GM18867 (cell line): Measurements from ENCODE around the gene ULK4.
"Not testable (repeated sequence)": the region's sequence is repeated elsewhere in the genome, so short reads cannot be mapped to it uniquely, and the experiment has no call there.

Source experiments
- ATAC-seq: cut with Tn5 transposase; IDR thresholded peaks from one replicate; pipeline ENCODE4 v1.9.1; 2021; ENCODE audit warnings: mild to moderate bottlenecking, moderate library complexity; ENCODE audit not compliant: unreplicated experiment

Gene ULK4

DNA sequence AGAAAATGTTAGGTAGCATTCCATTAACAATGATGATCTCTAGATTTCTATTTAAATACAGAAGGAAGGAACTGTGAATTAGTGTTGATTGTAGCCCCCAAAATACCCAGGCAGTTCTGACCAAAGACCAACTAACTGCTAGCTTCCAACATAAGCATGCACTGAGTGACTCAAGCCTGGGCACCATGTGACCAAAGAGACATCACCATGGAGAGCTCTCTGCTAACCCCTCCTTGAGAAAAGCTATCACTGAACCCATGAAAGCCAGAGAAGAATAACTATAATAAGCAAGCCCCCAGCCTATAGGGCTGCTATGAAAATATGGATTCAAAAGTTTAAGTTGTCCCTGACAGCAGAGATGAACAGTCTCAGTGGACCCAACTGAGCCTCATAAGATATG, 310.2 kb downstream of the ULK4 start:
- no peak for ATAC-seq

- no peak for ATAC-seq
These were observed 311.5 kb downstream of the ULK4 start for GRCh38 chr3:41650406-41650805.

DNA sequence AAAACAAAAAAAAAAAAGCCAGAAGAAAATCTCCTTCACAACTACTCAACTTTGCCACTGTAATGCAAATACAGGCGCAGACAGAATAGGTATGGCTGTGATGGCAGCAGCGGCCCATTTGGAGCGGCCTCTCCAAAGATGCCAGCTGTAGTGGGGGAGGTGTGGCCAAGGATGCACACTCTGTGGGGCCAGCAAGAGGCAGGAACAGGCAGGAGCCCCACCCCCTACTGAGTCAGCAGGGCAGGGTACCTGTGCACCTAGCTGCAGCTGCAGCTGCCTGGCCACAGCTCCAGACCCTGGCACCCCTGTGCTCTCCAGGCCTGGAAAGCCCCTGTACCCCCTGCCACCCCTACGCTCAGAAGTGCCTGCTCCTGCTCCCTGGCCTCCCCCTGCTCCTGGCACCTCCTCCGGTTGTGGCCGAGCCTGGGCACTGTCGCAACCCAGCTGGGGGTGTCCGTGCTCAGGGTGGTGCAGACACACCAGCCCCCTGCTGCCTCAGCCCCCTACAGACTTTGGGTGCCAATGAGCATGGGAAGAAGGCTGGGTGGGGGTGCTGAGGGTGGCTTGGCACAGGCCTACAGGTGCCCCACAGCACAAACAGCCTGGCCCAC, 312.7 kb downstream of the ULK4 start:
- no peak for ATAC-seq

DNA sequence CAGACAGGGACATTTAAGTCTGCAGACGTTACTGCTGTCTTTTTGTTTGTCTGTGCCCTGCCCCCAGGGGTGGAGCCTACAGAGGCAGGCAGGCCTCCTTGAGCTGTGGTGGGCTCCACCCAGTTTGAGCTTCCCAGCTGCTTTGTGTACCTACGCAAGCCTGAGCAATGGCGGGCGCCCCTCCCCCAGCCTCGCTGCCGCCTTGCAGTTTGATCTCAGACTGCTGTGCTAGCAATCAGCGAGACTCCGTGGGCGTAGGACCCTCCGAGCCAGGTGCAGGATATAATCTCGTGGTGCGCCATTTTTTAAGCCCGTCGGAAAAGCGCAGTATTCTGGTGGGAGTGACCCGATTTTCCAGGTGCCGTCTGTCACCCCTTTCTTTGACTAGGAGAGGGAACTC, 314.2 kb downstream of the ULK4 start:
- not testable (repeated sequence) for ATAC-seq

GRCh38 chr3:41640076-41640475, 321.8 kb downstream of the ULK4 start:
- no peak for ATAC-seq

- ATAC-seq, result no peak
These were observed 323.5 kb downstream of the ULK4 start for GRCh38 chr3:41638381-41638780.

DNA sequence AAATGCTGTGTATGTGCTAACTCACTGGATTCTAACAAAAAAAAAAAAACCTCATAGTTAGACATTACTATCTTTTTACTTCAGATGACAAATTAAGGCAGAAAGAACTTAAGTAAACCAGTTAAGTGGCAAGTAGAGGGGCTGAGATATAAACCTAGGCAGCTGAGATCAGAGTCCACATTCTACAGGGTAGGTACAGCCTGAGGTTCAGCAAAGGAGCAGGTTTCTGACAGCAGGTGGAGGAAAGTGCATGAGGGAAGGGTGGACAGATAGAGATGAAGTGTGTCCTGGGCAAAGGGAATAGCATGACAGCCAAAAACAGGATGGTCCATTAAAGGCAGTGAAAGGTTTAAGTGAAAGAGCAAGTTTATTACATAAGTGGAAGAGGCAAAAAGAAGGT, 329.2 kb downstream of the ULK4 start:
- ATAC-seq, result no peak

- ATAC-seq, result no peak
These were observed 331.2 kb downstream of the ULK4 start for GRCh38 chr3:41630708-41631107.

GRCh38 chr3:41629986-41630385, 331.9 kb downstream of the ULK4 start:
- no peak for ATAC-seq

- ATAC-seq, result no peak
These were observed 332.8 kb downstream of the ULK4 start for GRCh38 chr3:41629072-41629471.

GRCh38 chr3:41627477-41628087, 334.3 kb downstream of the ULK4 start:
- no peak for ATAC-seq

DNA sequence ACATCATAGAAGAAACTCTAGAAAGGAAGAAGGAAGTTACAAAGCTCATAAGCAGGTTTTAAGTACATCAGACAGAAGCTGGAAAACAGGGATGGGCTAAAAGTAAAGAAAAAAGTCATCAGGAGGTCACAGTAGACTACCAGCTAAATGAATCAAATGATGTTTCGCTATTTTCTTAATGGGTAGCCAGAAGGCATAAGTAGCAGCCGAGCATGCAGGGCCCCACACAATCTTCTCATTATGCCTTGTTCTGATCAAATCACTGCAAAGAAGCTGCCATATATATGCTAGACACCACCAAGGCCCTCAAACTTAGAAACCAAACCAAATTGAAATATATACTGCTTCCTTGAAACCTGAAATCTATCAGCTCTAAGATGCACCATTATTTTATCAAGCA, 349.1 kb downstream of the ULK4 start:
- ATAC-seq, result no peak

- no peak for ATAC-seq
These were observed 350.9 kb downstream of the ULK4 start for GRCh38 chr3:41611008-41611407.

DNA sequence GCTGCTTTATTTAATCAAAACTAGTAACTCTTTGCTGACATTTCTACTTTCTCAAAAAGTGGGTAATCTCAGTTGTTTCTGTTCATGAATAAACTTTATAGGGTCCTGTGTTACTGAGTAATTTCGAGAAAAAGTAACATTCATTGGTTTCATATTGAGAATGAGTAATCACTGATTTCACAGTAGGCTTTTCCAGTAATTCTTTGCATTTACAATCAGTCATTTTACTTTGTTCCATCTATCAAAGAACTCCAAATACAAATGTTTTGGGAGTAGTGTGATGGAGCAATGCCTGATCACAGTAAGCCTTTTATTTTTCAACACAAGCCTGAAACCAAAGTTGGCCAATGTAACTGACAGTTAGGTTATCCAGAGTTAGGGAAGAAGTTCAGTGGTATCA, 353.6 kb downstream of the ULK4 start:
- no peak for ATAC-seq

- no peak for ATAC-seq
These were observed 358.1 kb downstream of the ULK4 start for GRCh38 chr3:41603807-41604206.

GRCh38 chr3:41602121-41602520, 359.8 kb downstream of the ULK4 start:
- ATAC-seq, result no peak

GRCh38 chr3:41601404-41601987, 360.4 kb downstream of the ULK4 start:
- ATAC-seq, result no peak

DNA sequence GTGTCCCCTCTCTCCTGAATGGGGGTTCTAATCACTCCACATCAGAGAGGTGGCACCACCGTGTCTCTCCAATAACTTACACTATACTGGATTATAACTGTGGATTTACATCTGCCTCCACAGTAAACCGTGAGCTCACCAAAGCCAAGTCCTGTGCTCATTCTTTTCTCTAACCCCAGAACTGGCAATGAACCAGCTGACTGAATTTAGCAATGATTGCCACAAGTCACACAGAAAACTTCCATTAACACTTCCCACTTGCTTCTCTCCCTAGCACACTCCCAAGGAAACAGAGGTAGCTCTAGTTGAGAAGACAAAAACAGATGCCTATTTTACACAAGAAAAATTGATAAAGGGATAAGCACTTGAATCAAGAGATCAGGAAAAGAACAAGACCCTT, 361.3 kb downstream of the ULK4 start:
- no peak for ATAC-seq

GRCh38 chr3:41599127-41599484, 362.8 kb downstream of the ULK4 start:
- ATAC-seq, result no peak

- no peak for ATAC-seq
These were observed 363.3 kb downstream of the ULK4 start for GRCh38 chr3:41598402-41599126.

- no peak for ATAC-seq
These were observed 368.1 kb downstream of the ULK4 start for GRCh38 chr3:41593774-41594173.
